ENCODE measurements around the gene KIAA0513. TPM values are rescaled to one million over a fixed set of nuclear protein-coding genes. Genes with fewer than 3 reads are reported as not detected.
"Not testable (repeated sequence)": the region's sequence is repeated elsewhere in the genome, so short reads cannot be mapped to it uniquely, and the experiment has no call there.

Gene KIAA0513
- total RNA-seq, 1 experiment from 2014 or later, result 0.97 TPM

GRCh38 chr16:85120006-85120340 lies 92.4 kb downstream of the KIAA0513 start:
- Histone ChIP-seq H2AFZ (ENCODE audit: low read length) (no peak overlapping the region), H3K79me2 (ENCODE audit: low read length) (no peaks in the 10 kb centered on the region), H4K20me1 (ENCODE audit: insufficient read depth, low read depth, low read length) (no peaks in the 10 kb centered on the region), H3K36me3 (ENCODE audit: insufficient read depth, low read length) (no peaks in the 10 kb centered on the region), H3K27me3 (ENCODE audit: low read length) (no peaks in the 10 kb centered on the region), H3K4me1 (ENCODE audit: low read length) (no peaks in the 10 kb centered on the region), H3K4me3 (ENCODE audit: low read length) (no peak overlapping the region), H3K4me2 (ENCODE audit: low read depth, low read length, poor library complexity, severe bottlenecking) (no peak overlapping the region), H3K9ac (ENCODE audit: low read length) (no peak overlapping the region), H3K27ac (ENCODE audit: low read length) (no peak overlapping the region), H3K9me2 (replicated peaks; ENCODE audit: insufficient read depth, low read length) (no peaks in the 10 kb centered on the region), H3K9me3 (ENCODE audit: low read length) (no peaks in the 10 kb centered on the region)
- DNase-seq, result peak; percentile 15

GRCh38 chr16:85123441-85123840 lies 95.8 kb downstream of the KIAA0513 start:
- H2AFZ ChIP-seq (ENCODE audit: low read length); H3K9ac ChIP-seq (ENCODE audit: low read length); H3K4me3 ChIP-seq (ENCODE audit: low read length); H3K27me3 ChIP-seq (ENCODE audit: low read length); H3K36me3 ChIP-seq (ENCODE audit: insufficient read depth, low read length); H3K9me3 ChIP-seq (ENCODE audit: low read length); H3K4me2 ChIP-seq (ENCODE audit: low read depth, low read length, poor library complexity, severe bottlenecking); DNase-seq; H4K20me1 ChIP-seq (ENCODE audit: insufficient read depth, low read depth, low read length); H3K79me2 ChIP-seq (ENCODE audit: low read length); H3K27ac ChIP-seq (ENCODE audit: low read length); H3K9me2 ChIP-seq (replicated peaks; ENCODE audit: insufficient read depth, low read length); H3K4me1 ChIP-seq (ENCODE audit: low read length): not testable (repeated sequence)

GRCh38 chr16:85123891-85124635 lies 96.5 kb downstream of the KIAA0513 start:
- peak; percentile 32 for DNase-seq
- no peaks in the 10 kb centered on the region for H3K79me2 ChIP-seq (ENCODE audit: low read length)
- H3K27ac ChIP-seq (ENCODE audit: low read length), result no peak overlapping the region
- no peak overlapping the region for H3K9ac ChIP-seq (ENCODE audit: low read length)
- H3K9me3 ChIP-seq (ENCODE audit: low read length), result no peaks in the 10 kb centered on the region
- no peaks in the 10 kb centered on the region for H3K4me1 ChIP-seq (ENCODE audit: low read length)
- no peaks in the 10 kb centered on the region for H3K36me3 ChIP-seq (ENCODE audit: insufficient read depth, low read length)
- H3K4me3 ChIP-seq (ENCODE audit: low read length), result no peak overlapping the region
- H3K9me2 ChIP-seq (replicated peaks; ENCODE audit: insufficient read depth, low read length), result no peaks in the 10 kb centered on the region
- H3K4me2 ChIP-seq (ENCODE audit: low read depth, low read length, poor library complexity, severe bottlenecking), result no peak overlapping the region
- H2AFZ ChIP-seq (ENCODE audit: low read length), result no peak overlapping the region
- H3K27me3 ChIP-seq (ENCODE audit: low read length), result no peaks in the 10 kb centered on the region
- H4K20me1 ChIP-seq (ENCODE audit: insufficient read depth, low read depth, low read length), result no peaks in the 10 kb centered on the region

GRCh38 chr16:85124636-85125346 lies 97.2 kb downstream of the KIAA0513 start:
- no peaks in the 10 kb centered on the region for H3K27me3 ChIP-seq (ENCODE audit: low read length)
- H3K4me2 ChIP-seq (ENCODE audit: low read depth, low read length, poor library complexity, severe bottlenecking), result no peak overlapping the region
- no peaks in the 10 kb centered on the region for H3K9me3 ChIP-seq (ENCODE audit: low read length)
- H3K4me1 ChIP-seq (ENCODE audit: low read length), result no peaks in the 10 kb centered on the region
- DNase-seq, result no peak
- H3K9ac ChIP-seq (ENCODE audit: low read length), result no peak overlapping the region
- H3K36me3 ChIP-seq (ENCODE audit: insufficient read depth, low read length), result no peaks in the 10 kb centered on the region
- no peak overlapping the region for H3K4me3 ChIP-seq (ENCODE audit: low read length)
- no peaks in the 10 kb centered on the region for H3K79me2 ChIP-seq (ENCODE audit: low read length)
- H2AFZ ChIP-seq (ENCODE audit: low read length), result no peak overlapping the region
- H4K20me1 ChIP-seq (ENCODE audit: insufficient read depth, low read depth, low read length), result no peaks in the 10 kb centered on the region
- H3K27ac ChIP-seq (ENCODE audit: low read length), result no peak overlapping the region
- H3K9me2 ChIP-seq (replicated peaks; ENCODE audit: insufficient read depth, low read length), result no peaks in the 10 kb centered on the region

- Histone ChIP-seq H4K20me1 (ENCODE audit: insufficient read depth, low read depth, low read length) (no peaks in the 10 kb centered on the region), H3K79me2 (ENCODE audit: low read length) (no peaks in the 10 kb centered on the region), H3K9me2 (replicated peaks; ENCODE audit: insufficient read depth, low read length) (no peaks in the 10 kb centered on the region), H3K27me3 (ENCODE audit: low read length) (no peaks in the 10 kb centered on the region), H2AFZ (ENCODE audit: low read length) (no peak overlapping the region), H3K9me3 (ENCODE audit: low read length) (no peaks in the 10 kb centered on the region), H3K4me2 (ENCODE audit: low read depth, low read length, poor library complexity, severe bottlenecking) (no peak overlapping the region), H3K4me3 (ENCODE audit: low read length) (no peak overlapping the region), H3K36me3 (ENCODE audit: insufficient read depth, low read length) (no peaks in the 10 kb centered on the region), H3K4me1 (ENCODE audit: low read length) (no peaks in the 10 kb centered on the region), H3K9ac (ENCODE audit: low read length) (no peak overlapping the region), H3K27ac (ENCODE audit: low read length) (no peak overlapping the region)
- peak; percentile 31 for DNase-seq
Measured at GRCh38 chr16:85125570-85126393, 98.2 kb downstream of the KIAA0513 start.

- H3K4me1 ChIP-seq (ENCODE audit: low read length), result no peaks in the 10 kb centered on the region
- no peak overlapping the region for H3K4me2 ChIP-seq (ENCODE audit: low read depth, low read length, poor library complexity, severe bottlenecking)
- H3K27me3 ChIP-seq (ENCODE audit: low read length), result no peaks in the 10 kb centered on the region
- no peaks in the 10 kb centered on the region for H3K79me2 ChIP-seq (ENCODE audit: low read length)
- no peak overlapping the region for H3K9ac ChIP-seq (ENCODE audit: low read length)
- no peak overlapping the region for H3K27ac ChIP-seq (ENCODE audit: low read length)
- no peaks in the 10 kb centered on the region for H3K9me2 ChIP-seq (replicated peaks; ENCODE audit: insufficient read depth, low read length)
- no peaks in the 10 kb centered on the region for H3K9me3 ChIP-seq (ENCODE audit: low read length)
- H4K20me1 ChIP-seq (ENCODE audit: insufficient read depth, low read depth, low read length), result no peaks in the 10 kb centered on the region
- no peak overlapping the region for H2AFZ ChIP-seq (ENCODE audit: low read length)
- no peaks in the 10 kb centered on the region for H3K36me3 ChIP-seq (ENCODE audit: insufficient read depth, low read length)
- H3K4me3 ChIP-seq (ENCODE audit: low read length), result no peak overlapping the region
- no peak for DNase-seq
Measured at GRCh38 chr16:85126394-85126704, 98.8 kb downstream of the KIAA0513 start.

GRCh38 chr16:85126705-85127378 lies 99.2 kb downstream of the KIAA0513 start:
- H3K4me1 ChIP-seq (ENCODE audit: low read length), result no peaks in the 10 kb centered on the region
- H3K4me2 ChIP-seq (ENCODE audit: low read depth, low read length, poor library complexity, severe bottlenecking), result no peak overlapping the region
- H2AFZ ChIP-seq (ENCODE audit: low read length), result no peak overlapping the region
- no peak overlapping the region for H3K4me3 ChIP-seq (ENCODE audit: low read length)
- no peaks in the 10 kb centered on the region for H3K79me2 ChIP-seq (ENCODE audit: low read length)
- no peaks in the 10 kb centered on the region for H3K27me3 ChIP-seq (ENCODE audit: low read length)
- H4K20me1 ChIP-seq (ENCODE audit: insufficient read depth, low read depth, low read length), result no peaks in the 10 kb centered on the region
- no peaks in the 10 kb centered on the region for H3K9me2 ChIP-seq (replicated peaks; ENCODE audit: insufficient read depth, low read length)
- H3K9me3 ChIP-seq (ENCODE audit: low read length), result no peaks in the 10 kb centered on the region
- DNase-seq, result no peak
- H3K27ac ChIP-seq (ENCODE audit: low read length), result no peak overlapping the region
- no peaks in the 10 kb centered on the region for H3K36me3 ChIP-seq (ENCODE audit: insufficient read depth, low read length)
- no peak overlapping the region for H3K9ac ChIP-seq (ENCODE audit: low read length)

- Histone ChIP-seq H2AFZ (ENCODE audit: low read length) (no peak overlapping the region), H3K4me2 (ENCODE audit: low read depth, low read length, poor library complexity, severe bottlenecking) (no peak overlapping the region), H4K20me1 (ENCODE audit: insufficient read depth, low read depth, low read length) (no peaks in the 10 kb centered on the region), H3K4me1 (ENCODE audit: low read length) (no peaks in the 10 kb centered on the region), H3K27ac (ENCODE audit: low read length) (no peak overlapping the region), H3K27me3 (ENCODE audit: low read length) (no peaks in the 10 kb centered on the region), H3K4me3 (ENCODE audit: low read length) (no peak overlapping the region), H3K9ac (ENCODE audit: low read length) (no peak overlapping the region), H3K79me2 (ENCODE audit: low read length) (no peaks in the 10 kb centered on the region), H3K9me3 (ENCODE audit: low read length) (no peaks in the 10 kb centered on the region), H3K9me2 (replicated peaks; ENCODE audit: insufficient read depth, low read length) (no peaks in the 10 kb centered on the region), H3K36me3 (ENCODE audit: insufficient read depth, low read length) (no peaks in the 10 kb centered on the region)
- peak; percentile 27 for DNase-seq
Measured at GRCh38 chr16:85127379-85127723, 99.8 kb downstream of the KIAA0513 start.
